ENCODE data around the gene L3MBTL3.

GRCh38 chr6:130107710-130108109, 89.3 kb downstream of the L3MBTL3 start:
- TF ChIP-seq CTCF (IDR thresholded peaks at IDR 0.05) (no peak), POLR2A (IDR thresholded peaks at IDR 0.05; ENCODE audit: low read depth) (no peak), POLR2AphosphoS5 (IDR thresholded peaks at IDR 0.05) (no peak), EP300 (IDR thresholded peaks at IDR 0.05) (no peak)

Measured in esophagus muscularis mucosa (tissue), 4 donors.